GM21390 (cell line): Measurements from ENCODE around the gene FETUB.

Experiments used
- ATAC-seq: cut with Tn5 transposase; IDR thresholded peaks from one replicate; pipeline ENCODE4 v1.9.1; 2021; ENCODE audit not compliant: unreplicated experiment

The FETUB gene

GRCh38 chr3:186612721-186613636 is 27.2 kb upstream of the FETUB start, which contains the start of gene AHSG:
Gene AHSG, plus strand, starts transcription at chr3:186613060. Its CDS starts 82 bp downstream, at chr3:186613142.
- ATAC-seq, result no peak

- no peak for ATAC-seq
Measured at GRCh38 chr3:186613637-186614265, 26.4 kb upstream of the FETUB start.

GRCh38 chr3:186614266-186614596 is 26.0 kb upstream of the FETUB start:
- ATAC-seq, result no peak

GRCh38 chr3:186614597-186615483 is 25.4 kb upstream of the FETUB start:
- no peak for ATAC-seq

- ATAC-seq, result no peak
Measured at GRCh38 chr3:186616299-186616617, 23.9 kb upstream of the FETUB start.

GRCh38 chr3:186617036-186617946 is 22.9 kb upstream of the FETUB start:
- ATAC-seq, result peak; percentile 95

GRCh38 chr3:186618318-186618938 is 21.8 kb upstream of the FETUB start:
- ATAC-seq, result no peak

GRCh38 chr3:186619787-186620212 is 20.4 kb upstream of the FETUB start:
- no peak for ATAC-seq

GRCh38 chr3:186620213-186621092 is 19.7 kb upstream of the FETUB start:
- ATAC-seq, result no peak

- ATAC-seq, result no peak
Measured at GRCh38 chr3:186621894-186622650, 18.1 kb upstream of the FETUB start.

GRCh38 chr3:186622651-186623310 is 17.4 kb upstream of the FETUB start:
- ATAC-seq, result no peak

GRCh38 chr3:186624598-186624997 is 15.6 kb upstream of the FETUB start:
- no peak for ATAC-seq

GRCh38 chr3:186625600-186626042 is 14.6 kb upstream of the FETUB start:
- no peak for ATAC-seq

- no peak for ATAC-seq
Measured at GRCh38 chr3:186626254-186626847, 13.8 kb upstream of the FETUB start.

GRCh38 chr3:186627852-186628414 is 12.3 kb upstream of the FETUB start:
- no peak for ATAC-seq

- ATAC-seq, result no peak
Measured at GRCh38 chr3:186628756-186629155, 11.4 kb upstream of the FETUB start.
